ENCODE data around the gene CD3E.

The CD3E gene

GRCh38 chr11:118310781-118311485 lies 6.4 kb downstream of the CD3E start:
- CTCF ChIA-PET = interaction anchor here (0.7 to 1.4 kb wide), 6 partner anchors 9 to 174 kb away, joined by 3 to 5 read pairs (median 4); no protein-coding TSS in a partner anchor
- Histone ChIP-seq H3K4me1 (ENCODE audit: control insufficient read depth, insufficient read depth, low read length) (peaks cover 3% of the 10 kb centered on the region; the same call in 1 of the 2 replicates), H3K9me3 (ENCODE audit: control insufficient read depth, insufficient read depth, low read depth, low read length) (no peaks in the 10 kb centered on the region), H3K36me3 (ENCODE audit: control insufficient read depth in 2 of 2, insufficient read depth in 1 of 2, low read length in 2 of 2) (no peaks in the 10 kb centered on the region), H3K27ac (ENCODE audit: extremely low read depth, low read depth, low read length) (no peak overlapping the region), H3K4me3 (ENCODE audit: low read depth, low read length) (no peak overlapping the region)
- POLR2A ChIA-PET = no interaction called here
- TF ChIP-seq KLF16 (tag by site-specific recombination; IDR thresholded peaks at IDR 0.05) = no peak
- TF ChIP-seq ZNF501 (tag by site-specific recombination; IDR thresholded peaks at IDR 0.05) = no peak

GRCh38 chr11:118311518-118311917 lies 7.0 kb downstream of the CD3E start:
- no peak for TF ChIP-seq ZNF610 (tag by site-specific recombination; IDR thresholded peaks at IDR 0.05; ENCODE audit: borderline replicate concordance)
- TF ChIP-seq PATZ1 (tag by site-specific recombination; IDR thresholded peaks at IDR 0.05) = no peak
- no peak for TF ChIP-seq ZNF398 (tag by site-specific recombination; IDR thresholded peaks at IDR 0.05)
- no peak for TF ChIP-seq ZNF175 (tag by site-specific recombination; IDR thresholded peaks at IDR 0.05)
- no peak for TF ChIP-seq ZBTB20 (tag by site-specific recombination; IDR thresholded peaks at IDR 0.05)
- no peak for TF ChIP-seq EGR2 (tag by site-specific recombination; IDR thresholded peaks at IDR 0.05; ENCODE audit: low read depth)
- no peak for TF ChIP-seq HIC1 (tag by site-specific recombination; IDR thresholded peaks at IDR 0.05)
- TF ChIP-seq ZNF266 (tag by site-specific recombination; IDR thresholded peaks at IDR 0.05; ENCODE audit: low read depth) = no peak
- TF ChIP-seq ZNF623 (tag by site-specific recombination; IDR thresholded peaks at IDR 0.05) = no peak
- no peak for TF ChIP-seq ZNF223 (tag by site-specific recombination; IDR thresholded peaks at IDR 0.05)
- TF ChIP-seq ZNF362 (tag by site-specific recombination; IDR thresholded peaks at IDR 0.05) = no peak
- no peak for TF ChIP-seq ZNF639 (tag by site-specific recombination; IDR thresholded peaks at IDR 0.05)
- H3K36me3 ChIP-seq (ENCODE audit: control insufficient read depth in 2 of 2, insufficient read depth in 1 of 2, low read length in 2 of 2) = no peaks in the 10 kb centered on the region
- no peak overlapping the region for H3K27ac ChIP-seq (ENCODE audit: extremely low read depth, low read depth, low read length)
- no peak overlapping the region for H3K4me3 ChIP-seq (ENCODE audit: low read depth, low read length)
- H3K9me3 ChIP-seq (ENCODE audit: control insufficient read depth, insufficient read depth, low read depth, low read length) = no peaks in the 10 kb centered on the region
- peaks cover 7% of the 10 kb centered on the region for H3K4me1 ChIP-seq (ENCODE audit: control insufficient read depth, insufficient read depth, low read length)
- CTCF ChIA-PET = interaction anchor here (0.6 to 1.4 kb wide), 7 partner anchors 10 to 174 kb away, joined by 3 to 5 read pairs (median 3); no protein-coding TSS in a partner anchor
- POLR2A ChIA-PET = no interaction called here

Data from HEK293 (cell line).